ENCODE measurements around the gene ARRB1.
"Not testable (repeated sequence)": the region's sequence is repeated elsewhere in the genome, so short reads cannot be mapped to it uniquely, and the experiment has no call there.

Gene ARRB1

GRCh38 chr11:75380716-75381420, 29.4 kb upstream of the ARRB1 start:
- no peak for TF ChIP-seq POLR2A (IDR thresholded peaks at IDR 0.05; ENCODE audit: low read depth, low read length)
- no peak for DNase-seq (ENCODE audit: insufficient read length, low spot score)
- FAIRE-seq: no peak

- DNase-seq (ENCODE audit: insufficient read length, low spot score) (no peak), FAIRE-seq (no peak)
- TF ChIP-seq POLR2A (IDR thresholded peaks at IDR 0.05; ENCODE audit: low read depth, low read length): no peak
Observed at GRCh38 chr11:75380245-75380644, 28.8 kb upstream of the ARRB1 start.

GRCh38 chr11:75378776-75379175, 27.3 kb upstream of the ARRB1 start:
- not testable (repeated sequence) for FAIRE-seq; DNase-seq (ENCODE audit: insufficient read length, low spot score)

- no peak for TF ChIP-seq POLR2A (IDR thresholded peaks at IDR 0.05; ENCODE audit: low read depth, low read length)
- FAIRE-seq: no peak
- no peak for DNase-seq (ENCODE audit: insufficient read length, low spot score)
Observed at GRCh38 chr11:75376175-75376574, 24.7 kb upstream of the ARRB1 start.

GRCh38 chr11:75375626-75376025, 24.2 kb upstream of the ARRB1 start:
- no peak for TF ChIP-seq POLR2A (IDR thresholded peaks at IDR 0.05; ENCODE audit: low read depth, low read length)
- no peak for FAIRE-seq
- no peak for DNase-seq (ENCODE audit: insufficient read length, low spot score)

- DNase-seq (ENCODE audit: insufficient read length, low spot score): no peak
- FAIRE-seq: no peak
- TF ChIP-seq POLR2A (IDR thresholded peaks at IDR 0.05; ENCODE audit: low read depth, low read length): no peak
Observed at GRCh38 chr11:75374646-75375045, 23.2 kb upstream of the ARRB1 start.

- DNase-seq (ENCODE audit: insufficient read length, low spot score) (no peak), FAIRE-seq (no peak)
- no peak for TF ChIP-seq POLR2A (IDR thresholded peaks at IDR 0.05; ENCODE audit: low read depth, low read length)
Observed at GRCh38 chr11:75373201-75373600, 21.7 kb upstream of the ARRB1 start.

GRCh38 chr11:75371949-75372876, 20.8 kb upstream of the ARRB1 start:
- TF ChIP-seq POLR2A (IDR thresholded peaks at IDR 0.05; ENCODE audit: low read depth, low read length): no peak
- DNase-seq (ENCODE audit: insufficient read length, low spot score) (no peak), FAIRE-seq (no peak)

- TF ChIP-seq POLR2A (IDR thresholded peaks at IDR 0.05; ENCODE audit: low read depth, low read length): no peak
- no peak for DNase-seq (ENCODE audit: insufficient read length, low spot score)
- FAIRE-seq: no peak
Observed at GRCh38 chr11:75369560-75370255, 18.2 kb upstream of the ARRB1 start.

GRCh38 chr11:75366826-75367225, 15.4 kb upstream of the ARRB1 start:
- DNase-seq (ENCODE audit: insufficient read length, low spot score); FAIRE-seq: not testable (repeated sequence)

- no peak for FAIRE-seq
- TF ChIP-seq POLR2A (IDR thresholded peaks at IDR 0.05; ENCODE audit: low read depth, low read length): no peak
- DNase-seq (ENCODE audit: insufficient read length, low spot score): no peak
Observed at GRCh38 chr11:75365711-75366181, 14.3 kb upstream of the ARRB1 start.

- FAIRE-seq; DNase-seq (ENCODE audit: insufficient read length, low spot score): not testable (repeated sequence)
Observed at GRCh38 chr11:75362285-75362684, 10.8 kb upstream of the ARRB1 start.

GRCh38 chr11:75356613-75357012, 5.2 kb upstream of the ARRB1 start:
- no peak for FAIRE-seq
- TF ChIP-seq POLR2A (IDR thresholded peaks at IDR 0.05; ENCODE audit: low read depth, low read length): no peak
- DNase-seq (ENCODE audit: insufficient read length, low spot score): no peak

- TF ChIP-seq POLR2A (IDR thresholded peaks at IDR 0.05; ENCODE audit: low read depth, low read length): no peak
- FAIRE-seq (no peak), DNase-seq (ENCODE audit: insufficient read length, low spot score) (no peak)
Observed at GRCh38 chr11:75355051-75355450, 3.6 kb upstream of the ARRB1 start.
